Measurements from ENCODE around the gene RAB3GAP2. TPM values are rescaled to one million over a fixed set of nuclear protein-coding genes. Genes with fewer than 3 reads are reported as not detected.
A peak's percentile ranks its signal among the peaks of the same experiment; 100 is the strongest.

Gene RAB3GAP2
- total RNA-seq, 4 donors from 2014 or later = 9.4 to 47.6 (median 33.5) TPM

GRCh38 chr1:220303871-220304270 lies 31.6 kb upstream of the RAB3GAP2 start:
- Histone ChIP-seq H3K9me3 (no peaks in the 10 kb centered on the region), H3K27me3 (no peaks in the 10 kb centered on the region), H3K27ac (no peak overlapping the region), H3K4me1 (no peaks in the 10 kb centered on the region), H3K4me3 (no peak overlapping the region), H3K36me3 (no peaks in the 10 kb centered on the region)
- DNase-seq = no peak
- TF ChIP-seq POLR2A (IDR thresholded peaks at IDR 0.05) = no peak
- intact Hi-C loops (cut with DNase I; ENCODE audit: low total_unique reads) = no loop called here

- no peak for TF ChIP-seq POLR2A (IDR thresholded peaks at IDR 0.05)
- TF ChIP-seq CTCF (IDR thresholded peaks at IDR 0.05) = no peak
- H3K27me3 ChIP-seq = no peaks in the 10 kb centered on the region
- no peaks in the 10 kb centered on the region for H3K4me1 ChIP-seq
- H3K36me3 ChIP-seq = no peaks in the 10 kb centered on the region
- no peak for DNase-seq
- H3K27ac ChIP-seq = no peak overlapping the region
- no peak overlapping the region for H3K4me3 ChIP-seq
- intact Hi-C loops (cut with DNase I; ENCODE audit: low total_unique reads) = no loop called here
- no peaks in the 10 kb centered on the region for H3K9me3 ChIP-seq
Measured at GRCh38 chr1:220301630-220302029, 29.4 kb upstream of the RAB3GAP2 start.

GRCh38 chr1:220300442-220301121 lies 28.3 kb upstream of the RAB3GAP2 start:
- DNase-seq = peak; percentile 74 to 80
- no peaks in the 10 kb centered on the region for H3K36me3 ChIP-seq
- no peaks in the 10 kb centered on the region for H3K9me3 ChIP-seq
- intact Hi-C loops (cut with DNase I; ENCODE audit: low total_unique reads) = no loop called here
- H3K4me3 ChIP-seq = no peak overlapping the region
- H3K4me1 ChIP-seq = no peaks in the 10 kb centered on the region
- TF ChIP-seq POLR2A (IDR thresholded peaks at IDR 0.05) (peak; percentile 28), CTCF (IDR thresholded peaks at IDR 0.05) (no peak)
- H3K27me3 ChIP-seq = no peaks in the 10 kb centered on the region
- H3K27ac ChIP-seq = peak overlapping the region; percentile 77 to 80

GRCh38 chr1:220299337-220299736 lies 27.1 kb upstream of the RAB3GAP2 start:
- intact Hi-C loops (cut with DNase I; ENCODE audit: low total_unique reads) = no loop called here
- Histone ChIP-seq H3K27me3 (no peaks in the 10 kb centered on the region), H3K36me3 (no peaks in the 10 kb centered on the region), H3K9me3 (no peaks in the 10 kb centered on the region), H3K27ac (no peak overlapping the region), H3K4me1 (no peaks in the 10 kb centered on the region), H3K4me3 (no peak overlapping the region)
- TF ChIP-seq POLR2A (IDR thresholded peaks at IDR 0.05) (no peak), CTCF (IDR thresholded peaks at IDR 0.05) (no peak)
- DNase-seq = no peak

- no peak overlapping the region for H3K27ac ChIP-seq
- DNase-seq = no peak
- no peak overlapping the region for H3K4me3 ChIP-seq
- no peak for TF ChIP-seq CTCF (IDR thresholded peaks at IDR 0.05)
- no peak for TF ChIP-seq POLR2A (IDR thresholded peaks at IDR 0.05)
- H3K4me1 ChIP-seq = no peaks in the 10 kb centered on the region
- H3K27me3 ChIP-seq = no peaks in the 10 kb centered on the region
- no peaks in the 10 kb centered on the region for H3K9me3 ChIP-seq
- intact Hi-C loops (cut with DNase I; ENCODE audit: low total_unique reads) = no loop called here
- no peaks in the 10 kb centered on the region for H3K36me3 ChIP-seq
Measured at GRCh38 chr1:220298470-220299205, 26.4 kb upstream of the RAB3GAP2 start.

Measured in uterus (tissue), 4 donors.